Stimulated activated CD4-positive, alpha-beta T cell treated with anti-CD3 and anti-CD28 coated beads, Interleukin-15, amount 100 ng/mL, for 48 hours (primary cell): ENCODE measurements around the gene CCDC27.
"Not testable (repeated sequence)": the region's sequence is repeated elsewhere in the genome, so short reads cannot be mapped to it uniquely, and the experiment has no call there.

Source experiments
- DNase-seq, 2 donors: peaks; one replicate each; pipeline ENCODE4 v3.0.0-alpha.2; 2020; ENCODE audit warnings: low read depth in 2 of 2

CCDC27 gene

DNA sequence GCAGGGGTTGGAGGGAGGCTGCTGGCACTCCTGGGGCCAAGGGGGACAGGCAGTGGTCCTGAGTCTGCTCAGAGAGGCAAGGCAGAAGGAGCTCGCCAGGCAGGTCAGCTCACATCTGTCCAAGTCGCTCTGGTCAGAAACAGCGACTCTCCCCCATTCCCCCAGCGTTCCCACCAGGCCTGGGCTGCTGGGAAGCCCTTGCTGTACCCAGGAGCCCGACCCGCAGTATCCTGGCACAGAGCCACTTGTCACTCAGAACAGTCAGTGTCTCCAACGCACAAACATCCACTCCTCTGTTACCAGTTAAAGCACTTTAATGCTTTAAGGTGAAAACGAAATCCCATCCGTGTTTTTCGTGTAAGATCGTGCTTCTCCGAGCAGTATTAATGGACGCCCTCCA lies 16.6 kb upstream of the CCDC27 start:
- DNase-seq: no peak

DNA sequence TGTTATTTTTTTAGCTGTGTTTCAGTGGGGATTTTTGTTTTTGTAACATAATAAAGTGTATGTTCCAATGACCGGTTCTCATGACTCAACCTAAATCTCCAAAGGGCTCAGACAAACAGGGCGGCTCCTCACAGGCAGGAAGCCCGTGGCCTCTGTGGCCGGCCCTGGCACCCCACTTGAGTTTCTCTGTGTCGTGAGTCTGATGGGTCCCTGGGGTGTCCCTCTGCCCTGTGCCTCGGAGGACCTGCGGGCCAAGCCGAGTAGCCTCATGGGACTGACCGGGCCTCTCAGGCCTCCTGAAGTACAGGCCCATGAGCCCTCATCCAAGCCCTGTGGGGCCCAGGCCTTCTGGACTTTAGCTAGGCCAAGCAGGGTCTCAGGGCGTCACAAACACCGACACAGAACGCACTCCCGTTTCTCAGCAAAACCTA lies 16.1 kb upstream of the CCDC27 start:
- DNase-seq: no peak

DNA sequence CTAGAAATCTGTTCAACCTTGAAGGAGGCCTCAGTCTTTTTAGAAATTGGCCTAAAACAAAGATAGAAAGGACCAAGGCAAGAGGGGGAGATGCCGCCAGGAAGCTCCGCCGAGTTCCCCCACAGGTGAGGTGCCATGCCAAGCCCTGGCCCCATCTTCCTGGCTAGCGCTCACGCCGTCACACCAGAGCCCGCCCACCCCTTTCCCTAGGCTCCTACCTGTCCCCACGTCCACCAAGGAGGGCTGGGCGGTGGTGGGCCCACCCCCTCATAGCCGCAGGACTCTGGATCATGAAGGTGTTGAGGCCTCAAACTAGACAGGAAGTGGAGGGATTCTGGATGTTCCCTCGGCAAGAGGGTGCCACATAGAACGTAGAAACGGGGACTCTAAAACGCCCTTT lies 15.5 kb upstream of the CCDC27 start:
- no peak for DNase-seq

DNA sequence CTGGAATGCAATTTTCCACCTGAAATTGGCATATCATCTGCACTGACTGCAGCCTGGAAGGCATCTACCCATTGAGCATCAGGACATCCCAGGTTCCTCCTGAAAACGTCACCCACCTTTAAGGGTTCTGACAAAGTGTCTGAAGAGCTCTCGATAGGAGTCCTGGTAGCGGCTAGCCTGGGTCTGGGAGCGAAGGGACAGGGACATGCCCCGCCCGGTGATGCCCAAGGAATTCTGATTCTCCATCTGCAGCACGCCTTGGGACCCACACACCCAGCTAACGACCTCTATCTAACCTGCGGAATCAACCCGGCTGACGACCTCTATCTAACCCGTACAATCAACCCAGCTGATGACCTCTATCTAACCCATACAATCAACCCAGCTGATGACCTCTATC lies 13.3 kb upstream of the CCDC27 start:
- DNase-seq: no peak

DNA sequence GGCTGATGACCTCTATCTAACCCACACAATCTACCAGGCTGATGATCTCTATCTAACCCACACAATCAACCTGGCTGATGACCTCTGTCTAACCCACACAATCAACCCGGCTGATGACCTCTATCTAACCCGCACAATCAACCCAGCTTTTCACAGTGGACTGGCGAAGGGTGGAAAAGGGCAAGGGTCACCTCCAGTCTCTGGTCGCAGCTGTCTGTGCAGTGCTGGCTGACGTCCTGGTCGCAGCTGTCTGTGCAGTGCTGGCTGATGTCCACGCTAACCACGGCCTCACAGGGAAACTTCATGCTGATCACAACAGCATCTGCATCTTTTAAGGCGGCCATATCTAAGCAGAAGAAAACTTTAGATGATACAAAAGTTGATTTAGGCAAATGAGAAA lies 12.2 kb upstream of the CCDC27 start:
- no peak for DNase-seq

DNA sequence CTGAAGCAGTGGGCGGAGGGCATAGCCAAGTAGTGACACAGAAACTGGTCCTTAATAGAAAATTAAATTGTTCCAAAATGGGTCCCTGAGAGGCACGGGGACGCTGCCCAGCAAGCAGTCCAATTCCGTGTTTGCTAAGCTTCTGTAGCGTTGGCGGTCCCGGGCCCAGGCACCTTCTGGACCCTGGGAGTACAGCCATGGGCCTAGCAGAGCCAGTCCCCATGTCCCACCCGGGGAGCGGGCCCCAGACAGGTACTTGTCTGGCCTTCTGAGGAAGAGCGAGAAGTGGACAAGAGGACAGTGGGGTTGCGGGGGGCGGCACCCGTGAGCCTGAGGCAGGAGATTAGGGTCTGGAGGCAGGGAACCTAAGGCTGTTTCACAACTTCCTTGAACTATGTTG lies 11.5 kb upstream of the CCDC27 start:
- DNase-seq: no peak

DNA sequence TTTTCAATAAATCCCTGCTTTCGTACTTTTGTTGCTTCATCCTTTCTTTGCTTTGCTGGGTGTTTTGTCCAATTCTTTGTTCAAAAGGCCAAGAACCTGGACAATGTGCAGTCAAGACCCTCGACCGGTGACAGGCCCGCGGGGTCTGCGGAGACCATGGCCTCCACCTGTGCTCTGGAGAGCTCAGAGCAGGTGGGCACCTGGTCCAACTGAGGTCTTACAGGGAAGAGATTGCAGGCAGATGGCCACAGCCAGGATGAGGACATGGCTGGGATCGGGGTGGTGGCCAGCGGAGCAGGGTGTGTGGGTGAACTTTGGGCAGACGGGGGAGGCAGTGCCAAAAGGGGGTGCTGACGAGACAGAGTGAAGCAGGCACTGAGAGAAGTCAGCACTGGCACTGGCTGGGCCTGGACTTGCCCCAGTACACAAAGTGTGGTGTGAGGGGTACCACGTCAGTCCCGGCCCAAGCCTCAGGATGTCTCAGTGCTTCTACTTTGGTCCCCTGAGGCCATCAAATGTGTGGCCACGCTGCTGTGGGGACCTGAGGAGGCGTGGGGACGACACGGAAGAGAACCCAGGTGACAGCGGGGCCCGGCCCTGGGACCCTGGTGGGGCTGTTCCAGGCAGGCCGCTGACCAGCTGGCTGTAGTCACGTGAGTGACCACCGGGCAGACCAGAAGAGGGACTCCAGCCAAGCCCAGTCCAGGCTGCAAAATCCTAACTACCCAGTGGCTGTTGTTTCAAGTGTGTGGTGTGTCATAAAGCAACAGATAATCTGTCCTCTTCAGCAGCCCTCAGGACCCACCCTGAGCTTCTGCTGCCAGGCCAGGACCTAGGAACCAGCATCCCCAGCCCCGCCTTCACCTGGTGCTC lies 10.4 kb upstream of the CCDC27 start:
- DNase-seq: no peak

DNA sequence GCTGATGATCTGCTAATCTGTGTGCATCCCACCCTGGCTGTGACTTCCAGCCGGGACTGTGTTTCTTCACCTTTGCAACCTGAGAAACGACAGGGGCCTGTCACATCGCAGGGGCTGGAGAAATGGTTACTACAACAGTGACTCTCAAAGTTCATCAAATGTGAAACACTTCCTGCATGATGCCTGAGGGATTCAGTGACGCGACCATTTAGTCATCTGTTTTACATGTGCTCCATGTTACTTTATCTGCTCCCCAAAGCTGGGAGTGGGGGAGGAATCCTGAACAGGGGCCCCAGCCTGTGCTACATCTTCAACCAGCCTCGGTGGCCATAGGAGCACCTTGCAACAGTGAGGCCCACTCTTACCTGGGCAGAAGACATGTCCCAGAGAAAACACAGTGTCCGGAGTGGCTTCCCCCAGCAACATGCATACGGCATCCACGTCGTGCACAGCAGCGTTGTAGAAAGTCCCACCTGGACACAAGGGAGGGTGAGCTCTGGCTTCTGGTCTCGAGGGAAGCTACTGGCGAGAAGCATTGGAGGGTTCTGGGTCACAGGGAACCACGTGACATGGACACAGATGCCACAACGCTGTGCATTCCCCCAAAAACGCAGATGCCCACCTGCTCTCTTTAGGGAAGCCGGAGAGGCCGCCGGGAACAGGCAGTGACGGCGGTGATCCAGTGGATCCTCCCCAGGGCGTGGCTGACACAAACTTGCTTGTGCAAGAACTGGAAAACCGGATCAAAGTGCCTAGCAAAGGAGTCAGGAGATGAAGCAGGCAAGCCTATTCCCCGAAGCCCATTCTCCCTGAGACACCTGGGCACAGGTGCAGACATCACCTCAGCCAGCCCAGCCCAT lies 9.6 kb upstream of the CCDC27 start:
- no peak for DNase-seq

DNA sequence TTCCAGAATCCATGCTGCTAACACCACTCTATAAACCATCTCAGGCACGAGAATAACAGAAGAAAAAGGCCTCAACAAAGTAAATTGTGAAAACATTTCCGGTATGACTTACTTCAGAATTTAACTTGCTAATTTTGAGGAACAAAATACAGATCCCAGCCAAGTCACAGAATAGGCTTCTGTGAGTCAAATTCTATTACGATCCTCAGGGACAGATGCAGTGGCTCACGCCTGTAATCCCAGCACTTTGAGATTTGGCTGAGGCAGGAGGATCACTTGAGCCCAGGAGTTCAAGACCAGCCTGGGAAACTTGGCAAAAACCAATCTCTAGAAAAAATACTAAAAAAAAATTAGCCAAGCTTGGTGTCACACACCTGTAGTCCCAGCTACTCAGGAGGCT lies 8.8 kb upstream of the CCDC27 start:
- DNase-seq: no peak

DNA sequence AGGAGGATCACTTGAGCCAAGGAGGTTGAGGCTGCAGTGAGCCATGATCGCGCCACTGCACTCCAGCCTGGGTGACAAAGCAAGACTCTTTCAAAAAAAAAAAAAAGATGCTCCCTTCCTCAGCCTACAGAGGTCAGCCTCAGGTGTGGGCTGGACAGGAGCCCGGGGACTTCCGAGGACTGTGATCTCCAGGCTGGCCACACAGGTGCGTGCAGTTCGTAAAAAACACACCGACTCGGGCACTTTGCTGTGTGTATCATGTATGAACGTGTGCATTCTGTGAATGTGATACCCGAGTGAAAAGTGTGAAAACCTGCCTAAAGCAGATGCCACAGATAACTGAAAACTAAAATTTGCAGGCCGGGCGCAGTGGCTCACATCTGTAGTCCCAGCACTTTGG lies 8.4 kb upstream of the CCDC27 start:
- DNase-seq: no peak

DNA sequence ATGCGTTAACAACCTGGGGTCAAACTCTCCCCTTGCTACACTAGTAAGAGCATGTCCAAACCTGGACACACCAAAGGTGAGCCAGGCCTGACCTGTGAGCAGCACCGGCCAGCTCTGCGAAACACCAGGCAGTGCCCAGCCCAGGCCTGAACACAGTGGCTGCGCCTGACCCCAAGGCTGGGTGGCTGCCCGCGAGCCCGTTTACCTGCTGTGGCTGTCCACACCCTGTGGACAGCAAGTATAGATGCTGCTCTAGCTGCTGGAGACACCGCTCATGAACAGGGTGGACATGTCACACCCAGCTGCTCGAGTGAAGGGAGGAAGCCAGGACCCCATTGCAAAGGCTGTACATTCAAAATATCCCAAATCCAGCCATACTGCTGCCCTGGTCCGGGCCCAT lies 7.6 kb upstream of the CCDC27 start:
- DNase-seq: no peak

DNA sequence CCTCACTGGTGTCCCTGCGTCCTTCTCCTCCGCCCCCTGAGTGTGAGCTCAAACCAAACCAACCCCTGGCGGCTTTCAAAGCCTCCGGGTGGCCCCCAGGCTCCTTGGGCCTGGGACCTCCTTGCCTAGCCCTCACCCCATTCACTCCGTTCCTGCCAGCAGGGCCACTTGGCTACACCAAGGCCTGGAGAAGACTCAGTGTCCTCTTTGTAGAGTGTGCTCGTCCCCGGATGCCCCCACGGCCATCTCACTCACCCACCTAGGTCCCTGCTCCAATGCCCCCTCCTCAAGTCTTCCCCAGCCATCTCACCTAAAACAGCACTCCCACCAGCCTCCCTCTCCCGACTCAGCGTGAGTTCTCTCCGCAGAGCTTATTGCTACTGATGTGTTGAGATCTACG lies 7.2 kb upstream of the CCDC27 start:
- no peak for DNase-seq

DNA sequence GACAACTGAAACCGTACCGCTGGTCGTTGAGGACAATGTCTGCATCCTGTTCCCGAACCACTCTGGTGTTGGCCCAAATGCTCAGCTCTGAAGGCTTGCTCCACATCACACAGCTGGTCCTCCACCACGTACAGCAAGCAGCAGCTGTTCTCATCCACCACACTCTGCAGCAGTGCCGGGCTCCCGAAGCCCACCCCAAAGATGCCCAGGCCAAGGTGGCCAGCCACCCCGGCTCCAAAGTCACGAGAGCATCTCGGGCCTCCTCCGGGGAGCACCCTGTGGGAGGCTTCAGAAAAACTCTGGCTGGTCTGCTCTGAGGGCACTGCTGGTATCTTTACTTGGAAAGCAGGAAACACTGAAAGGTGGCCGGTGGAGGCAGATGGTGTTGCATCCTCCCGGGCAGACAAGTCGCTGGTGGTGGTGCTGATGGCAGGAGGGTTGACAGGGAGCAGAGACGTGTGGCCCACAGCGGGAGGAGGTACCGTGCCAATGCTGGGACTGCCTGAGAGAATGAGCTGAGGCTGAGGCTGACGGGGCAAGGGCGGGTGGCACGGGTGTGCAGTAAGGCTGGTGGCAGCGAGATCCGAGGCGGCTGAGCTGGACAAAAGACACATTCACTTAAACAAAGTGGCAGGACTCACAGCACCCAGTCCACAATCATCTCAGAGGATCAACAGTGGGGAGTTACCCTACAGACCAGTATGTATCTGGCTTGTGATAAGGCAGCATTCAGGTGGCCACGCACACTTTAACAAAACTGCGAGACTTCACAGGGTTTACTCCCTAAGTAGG lies 6.5 kb upstream of the CCDC27 start:
- DNase-seq: no peak

DNA sequence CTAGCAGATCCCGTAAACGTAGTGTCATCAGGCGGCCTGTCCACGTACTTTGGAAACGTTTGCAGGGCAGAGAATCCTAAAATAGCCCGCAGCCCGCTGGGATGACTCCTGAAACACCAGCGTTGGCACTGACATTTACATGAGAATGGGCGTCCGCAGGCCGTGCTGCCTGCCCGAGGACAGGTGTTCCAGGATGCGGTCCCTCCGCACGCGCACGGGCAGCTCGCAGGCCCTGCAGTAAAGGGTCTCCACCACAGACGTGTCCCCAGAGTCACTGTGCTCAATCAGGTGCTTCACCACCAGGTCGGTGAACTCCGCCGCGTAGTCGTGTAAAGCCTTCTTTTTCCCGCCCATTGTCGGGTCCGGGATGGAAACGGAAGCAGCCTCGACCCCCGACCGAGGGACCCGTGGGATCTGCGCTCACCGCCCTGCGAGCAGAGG lies 5.8 kb upstream of the CCDC27 start:
- DNase-seq: no peak

DNA sequence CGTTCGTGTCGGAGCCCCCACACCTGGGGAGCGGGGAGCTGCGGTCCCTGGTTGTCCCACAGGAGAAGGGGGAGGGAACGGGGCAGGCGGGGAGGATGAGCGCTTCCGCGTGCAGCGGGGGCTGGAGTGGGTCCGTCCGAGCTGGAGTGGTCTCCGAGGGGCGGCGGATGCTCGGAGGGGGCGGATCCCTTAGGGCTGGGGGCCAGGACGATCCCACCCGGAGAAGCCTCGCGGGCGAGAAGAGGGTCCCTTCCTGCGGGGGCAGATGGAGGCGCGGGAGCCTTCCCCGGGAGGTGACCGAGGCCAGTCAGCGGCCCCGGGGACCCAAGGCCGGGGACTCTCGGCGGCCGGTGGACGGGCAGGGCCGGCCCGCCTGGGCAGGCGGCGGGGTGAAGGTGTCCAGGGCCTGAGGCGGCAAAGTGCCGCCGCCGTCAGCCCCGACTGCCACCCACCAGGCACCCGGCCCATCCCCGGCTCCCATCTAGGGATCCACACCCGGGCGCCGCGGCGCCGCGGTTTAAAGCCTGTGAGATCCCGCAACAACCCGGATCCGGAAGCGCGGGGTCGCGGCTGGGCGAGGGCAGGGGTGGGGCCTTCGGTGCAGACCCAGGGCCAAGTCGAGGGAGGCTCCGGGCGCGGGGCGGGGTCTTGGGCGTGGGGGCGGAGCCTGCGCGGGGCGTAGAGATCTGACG lies 5.3 kb upstream of the CCDC27 start:
- DNase-seq: peak; percentile 74 to 90

DNA sequence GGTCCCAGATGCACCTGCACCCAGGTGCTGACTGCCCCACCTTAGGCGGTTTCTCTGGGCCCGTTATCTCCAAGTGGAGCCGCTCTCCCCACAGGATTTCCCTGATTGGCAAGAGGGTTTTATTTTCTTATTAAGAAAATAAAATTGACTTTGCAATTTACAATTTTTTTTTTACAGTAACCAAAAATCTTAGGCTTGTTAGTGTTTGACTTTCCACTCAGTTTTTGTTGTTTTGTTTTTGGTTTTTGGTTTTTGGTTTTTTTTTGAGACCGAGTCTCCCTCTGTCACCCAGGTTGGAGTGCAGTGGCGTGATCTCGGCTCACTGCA lies 4.8 kb upstream of the CCDC27 start:
- DNase-seq: no peak

DNA sequence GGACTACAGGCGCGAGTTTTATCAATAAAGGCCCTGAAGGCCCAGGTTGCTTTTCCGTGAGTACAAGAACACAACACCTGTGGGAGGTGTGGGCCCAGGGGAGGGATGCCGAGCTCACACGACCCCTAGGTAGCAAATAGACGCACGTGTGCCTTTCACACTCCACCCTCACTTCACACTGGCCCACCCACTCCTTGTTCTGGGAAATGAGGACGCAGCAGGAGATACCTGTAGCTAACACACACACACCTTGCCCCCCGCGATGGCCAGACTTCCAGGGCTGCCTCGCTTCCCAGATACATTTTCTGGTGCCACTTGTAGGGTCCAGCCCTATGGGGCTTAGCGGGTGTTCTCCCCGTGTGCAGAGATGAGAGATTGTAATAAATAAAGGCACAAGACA lies 4.3 kb upstream of the CCDC27 start:
- DNase-seq: no peak

DNA sequence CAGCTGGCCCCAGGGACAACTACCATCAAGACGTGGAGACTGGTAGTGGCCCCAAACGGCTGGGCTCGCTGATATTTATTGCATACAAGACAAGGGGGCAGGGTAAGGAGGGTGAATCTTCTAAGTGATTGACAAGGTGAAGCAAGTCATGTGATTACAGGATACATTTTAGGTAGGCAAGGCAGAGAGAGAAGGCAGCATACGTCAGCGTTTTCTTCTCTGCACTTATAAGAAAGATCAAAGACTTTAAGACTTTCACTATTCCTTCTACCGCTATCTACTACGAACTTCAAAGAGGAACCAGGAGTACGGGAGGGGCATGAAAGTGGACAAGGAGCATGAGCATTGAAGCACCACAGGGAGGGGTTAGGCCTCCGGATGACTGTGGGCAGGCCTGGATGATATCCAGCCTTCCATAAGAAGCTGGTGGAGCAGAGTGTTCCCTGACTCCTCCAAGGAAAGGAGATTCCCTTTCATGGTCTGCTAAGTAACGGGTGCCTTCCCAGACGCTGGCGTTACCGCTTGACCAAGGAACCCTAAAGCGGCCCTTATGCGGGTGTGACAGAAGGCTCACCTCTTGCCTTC lies 3.8 kb upstream of the CCDC27 start:
- not testable (repeated sequence) for DNase-seq

DNA sequence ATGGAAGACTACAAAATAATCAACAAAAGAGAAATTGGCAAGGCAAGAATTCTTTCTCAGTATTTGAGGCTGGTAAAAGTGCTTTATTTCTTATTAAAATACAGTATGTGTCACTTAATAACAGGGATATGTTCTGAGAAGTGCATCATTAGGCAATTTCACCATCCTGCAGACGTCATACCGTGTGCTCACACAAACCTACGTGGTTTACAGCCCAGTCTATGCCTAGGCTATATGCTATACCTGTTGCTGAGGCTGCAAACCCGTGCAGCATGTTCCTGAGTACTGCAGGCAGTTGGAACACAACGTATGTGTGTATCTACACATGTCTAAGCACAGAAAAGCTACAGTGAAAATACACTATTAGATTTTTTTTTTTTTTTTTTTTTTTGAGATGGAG lies 2.7 kb upstream of the CCDC27 start:
- DNase-seq: no peak

DNA sequence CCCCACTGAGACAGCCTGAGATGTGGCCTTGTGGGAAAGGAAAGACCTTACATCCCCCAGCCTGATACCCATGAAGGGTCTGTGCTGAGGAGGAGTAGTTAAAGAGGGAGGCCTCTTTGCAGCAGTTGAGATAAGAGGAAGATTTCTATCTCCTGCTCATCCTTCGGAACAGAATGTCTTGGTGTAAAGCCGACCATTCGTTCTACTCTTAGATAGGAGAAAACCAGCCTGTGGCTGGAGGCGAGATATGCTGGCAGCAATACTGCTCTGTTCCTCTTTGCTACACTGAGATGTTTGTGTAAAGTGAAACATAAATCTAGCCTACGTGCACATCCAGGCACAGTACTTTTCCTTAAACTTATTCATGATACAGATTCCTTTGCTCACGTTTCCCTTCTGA lies 1.5 kb upstream of the CCDC27 start:
- DNase-seq: no peak
